Neural cell (in vitro differentiated cells): ENCODE data around the gene TBC1D19. TPM values are rescaled to one million over a fixed set of nuclear protein-coding genes. Genes with fewer than 3 reads are reported as not detected.

Experiments used
- H2AFZ ChIP-seq: fragments of 200-600, 300-800 bp; sonication (generic), shearing (Covaris generic); 2 replicates; pipeline ENCODE4 v1.6.0; 2014; ENCODE audit warnings: low read depth, mild to moderate bottlenecking, antibody characterized with exemption, low read length, moderate library complexity
- H3F3A ChIP-seq: fragments of 200-600 bp; shearing (Covaris generic); 2 replicates; pipeline ENCODE4 v1.6.1; 2016; ENCODE audit warnings: mild to moderate bottlenecking, moderate library complexity, mixed read lengths, antibody characterized with exemption, low read length; ENCODE audit not compliant: insufficient read depth, poor library complexity, severe bottlenecking
- H3K27ac ChIP-seq: fragments of 200-600, 300-800 bp; sonication (generic), shearing (Covaris generic); 2 replicates; pipeline ENCODE4 v1.5.1; 2014; ENCODE audit warnings: mild to moderate bottlenecking, low read length, moderate library complexity
- H3K27me3 ChIP-seq: fragments of 300-800, 200-600 bp; sonication (generic), shearing (Covaris generic); 2 replicates; pipeline ENCODE4 v1.6.0; 2014; ENCODE audit warnings: mild to moderate bottlenecking, low read depth, low read length, moderate library complexity; ENCODE audit not compliant: insufficient read depth
- H3K36me3 ChIP-seq: fragments of 300-800, 200-600 bp; sonication (generic), shearing (Covaris generic); 2 replicates; pipeline ENCODE4 v1.5.1; 2014; ENCODE audit warnings: mild to moderate bottlenecking, antibody characterized with exemption, low read length, moderate library complexity; ENCODE audit not compliant: insufficient read depth
- H3K4me2 ChIP-seq: fragments of 300-800, 200-600 bp; sonication (generic), shearing (Covaris generic); 2 replicates; pipeline ENCODE4 v1.6.0; 2014; ENCODE audit warnings: mild to moderate bottlenecking, low read length
- H3K4me3 ChIP-seq: fragments of 300-800, 200-600 bp; sonication (generic), shearing (Covaris generic); 2 replicates; pipeline ENCODE4 v1.5.1; 2014; ENCODE audit warnings: mild to moderate bottlenecking, low read length, moderate library complexity
- H3K79me2 ChIP-seq: fragments of 200-600 bp; shearing (Covaris generic); replicated peaks from 2 replicates; pipeline ENCODE4 v1.6.0; 2014; ENCODE audit warnings: mild to moderate bottlenecking, low read length, moderate library complexity; ENCODE audit not compliant: insufficient read depth
- H3K9ac ChIP-seq: fragments of 300-800, 200-600 bp; sonication (generic), shearing (Covaris generic); 2 replicates; pipeline ENCODE4 v1.6.1; 2016; ENCODE audit warnings: mild to moderate bottlenecking, low read length, mixed read lengths
- H3K9me2 ChIP-seq: fragments of 200-600 bp; shearing (Covaris generic); 2 replicates; pipeline ENCODE4 v1.6.1; 2016; ENCODE audit warnings: mild to moderate bottlenecking, low read length, mixed read lengths; ENCODE audit not compliant: insufficient read depth
- H3K9me3 ChIP-seq: fragments of 200-600, 300-800 bp; sonication (generic), shearing (Covaris generic); 2 replicates; pipeline ENCODE4 v1.6.1; 2016; ENCODE audit warnings: mild to moderate bottlenecking, mixed run types, low read length, moderate library complexity, mixed read lengths
- H4K20me1 ChIP-seq: fragments of 200-600 bp; shearing (Covaris generic); 2 replicates; pipeline ENCODE4 v1.6.1; 2016; ENCODE audit warnings: mild to moderate bottlenecking, mixed run types; ENCODE audit not compliant: insufficient read depth
- CTCF ChIP-seq: fragments of 450-650 bp; IDR thresholded peaks from 2 replicates; pipeline ENCODE4 v1.5.1; 2014; ENCODE audit warnings: antibody characterized with exemption, mild to moderate bottlenecking, moderate library complexity; ENCODE audit not compliant: poor library complexity, severe bottlenecking
- EP300 ChIP-seq: fragments of 450-650 bp; conservative IDR thresholded peaks from 2 replicates; pipeline ENCODE4 v1.6.1; 2014; ENCODE audit warnings: antibody characterized with exemption, mild to moderate bottlenecking, moderate library complexity; ENCODE audit not compliant: poor library complexity, severe bottlenecking
- EZH2 ChIP-seq: fragments of 200-600, 300-800 bp; shearing (Covaris generic), sonication (generic); IDR thresholded peaks from 2 replicates; pipeline ENCODE4 v1.6.1; 2014; ENCODE audit warnings: antibody characterized with exemption, low read length, borderline replicate concordance, mild to moderate bottlenecking; ENCODE audit not compliant: insufficient read depth, poor library complexity, severe bottlenecking
- MXI1 ChIP-seq: fragments of 450-650 bp; conservative IDR thresholded peaks from 2 replicates; pipeline ENCODE4 v1.6.1; 2014; ENCODE audit warnings: antibody characterized with exemption, mild to moderate bottlenecking; ENCODE audit not compliant: poor library complexity, severe bottlenecking
- POLR2AphosphoS5 ChIP-seq: IDR thresholded peaks from 2 replicates; pipeline ENCODE4 v1.6.1; 2012
- RAD21 ChIP-seq: fragments of 450-650 bp; conservative IDR thresholded peaks from 2 replicates; pipeline ENCODE4 v1.6.1; 2014; ENCODE audit warnings: antibody characterized with exemption, mild to moderate bottlenecking, moderate library complexity
- REST ChIP-seq: IDR thresholded peaks from 2 replicates; pipeline ENCODE4 v1.6.1; 2012; ENCODE audit warnings: borderline replicate concordance
- SMC3 ChIP-seq: fragments of 450-650 bp; conservative IDR thresholded peaks from 2 replicates; pipeline ENCODE4 v1.6.1; 2014; ENCODE audit warnings: antibody characterized with exemption, mild to moderate bottlenecking, moderate library complexity; ENCODE audit not compliant: poor library complexity
- TAF1 ChIP-seq: IDR thresholded peaks from 2 replicates; pipeline ENCODE4 v1.6.1; 2012; ENCODE audit warnings: low read depth
- polyA plus RNA-seq: library from polyadenylated mRNA; depleted of rRNA; stranded (reverse); fragments of >200 nt; gene quantifications from 2 replicates; pipeline ENCODE4 v1.2.3, GENCODE V29; 2014

TBC1D19 gene
- polyA plus RNA-seq, 1 donor from 2014 or later = 23.1 TPM

GRCh38 chr4:26791346-26791745 lies 207.5 kb downstream of the TBC1D19 start:
- Histone ChIP-seq H3K4me3 (no peak overlapping the region), H3K27me3 (no peaks in the 10 kb centered on the region), H3F3A (no peaks in the 10 kb centered on the region), H4K20me1 (no peaks in the 10 kb centered on the region), H3K4me2 (no peak overlapping the region), H3K36me3 (no peaks in the 10 kb centered on the region), H3K9me2 (no peaks in the 10 kb centered on the region), H2AFZ (no peak overlapping the region), H3K79me2 (no peaks in the 10 kb centered on the region), H3K9ac (no peak overlapping the region), H3K27ac (no peak overlapping the region), H3K9me3 (no peaks in the 10 kb centered on the region)
- no peak for TF ChIP-seq MXI1
- TF ChIP-seq REST = no peak
- no peak for TF ChIP-seq CTCF
- no peak for TF ChIP-seq EP300
- no peak for TF ChIP-seq RAD21
- TF ChIP-seq POLR2AphosphoS5 = no peak
- TF ChIP-seq TAF1 = no peak
- TF ChIP-seq EZH2 = no peak
- no peak for TF ChIP-seq SMC3

- Histone ChIP-seq H3K79me2 (no peaks in the 10 kb centered on the region), H3K36me3 (no peaks in the 10 kb centered on the region), H3K9ac (no peak overlapping the region), H3K9me2 (no peaks in the 10 kb centered on the region), H3K27ac (no peak overlapping the region), H3K4me3 (no peak overlapping the region), H4K20me1 (no peaks in the 10 kb centered on the region), H3K4me2 (no peak overlapping the region), H3K9me3 (no peaks in the 10 kb centered on the region), H3F3A (no peaks in the 10 kb centered on the region), H2AFZ (no peak overlapping the region), H3K27me3 (no peaks in the 10 kb centered on the region)
- no peak for TF ChIP-seq SMC3
- TF ChIP-seq EZH2 = no peak
These were observed 208.8 kb downstream of the TBC1D19 start for GRCh38 chr4:26792639-26793038.

GRCh38 chr4:26793735-26794134 lies 209.9 kb downstream of the TBC1D19 start:
- H3K27ac ChIP-seq = no peak overlapping the region
- no peak overlapping the region for H2AFZ ChIP-seq
- no peaks in the 10 kb centered on the region for H3K9me3 ChIP-seq
- TF ChIP-seq REST (no peak), EZH2 (no peak), RAD21 (no peak), TAF1 (no peak), CTCF (no peak), SMC3 (no peak), MXI1 (no peak), EP300 (no peak), POLR2AphosphoS5 (no peak)
- H3K36me3 ChIP-seq = no peaks in the 10 kb centered on the region
- no peaks in the 10 kb centered on the region for H4K20me1 ChIP-seq
- no peaks in the 10 kb centered on the region for H3K79me2 ChIP-seq
- no peaks in the 10 kb centered on the region for H3K9me2 ChIP-seq
- no peak overlapping the region for H3K9ac ChIP-seq
- H3K4me3 ChIP-seq = no peak overlapping the region
- H3F3A ChIP-seq = no peaks in the 10 kb centered on the region
- no peak overlapping the region for H3K4me2 ChIP-seq
- no peaks in the 10 kb centered on the region for H3K27me3 ChIP-seq
